HG02840 (cell line): ENCODE results near the gene PCED1B.
A peak's percentile ranks its signal among the peaks of the same experiment; 100 is the strongest.
"Not testable (repeated sequence)": the region's sequence is repeated elsewhere in the genome, so short reads cannot be mapped to it uniquely, and the experiment has no call there.

Experiments
- ATAC-seq: cut with Tn5 transposase; IDR thresholded peaks from one replicate; pipeline ENCODE4 v1.9.1; 2021; ENCODE audit warnings: mild to moderate bottlenecking, moderate library complexity, moderate number of reproducible peaks; ENCODE audit not compliant: unreplicated experiment, low FRiP score

PCED1B gene

DNA sequence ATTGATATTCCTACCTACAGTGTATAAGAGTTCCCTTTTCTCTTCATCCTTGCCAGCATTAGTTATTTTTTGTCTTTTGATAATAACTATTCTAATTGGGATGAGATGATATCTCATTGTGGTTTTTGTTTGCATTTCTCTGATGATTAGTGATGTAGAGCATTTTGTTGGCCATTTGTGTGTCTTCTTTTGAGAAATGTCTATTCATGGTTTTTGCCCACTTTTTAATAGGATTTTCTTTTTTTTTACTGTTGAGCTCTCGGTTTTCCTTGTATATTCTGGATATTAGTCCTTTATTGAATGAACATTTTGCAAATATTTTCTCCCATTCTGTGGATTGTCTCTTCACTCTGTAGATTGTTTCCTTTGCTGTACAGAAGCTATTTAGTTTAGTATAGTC, 79.9 kb downstream of the PCED1B start:
- ATAC-seq: no peak

DNA sequence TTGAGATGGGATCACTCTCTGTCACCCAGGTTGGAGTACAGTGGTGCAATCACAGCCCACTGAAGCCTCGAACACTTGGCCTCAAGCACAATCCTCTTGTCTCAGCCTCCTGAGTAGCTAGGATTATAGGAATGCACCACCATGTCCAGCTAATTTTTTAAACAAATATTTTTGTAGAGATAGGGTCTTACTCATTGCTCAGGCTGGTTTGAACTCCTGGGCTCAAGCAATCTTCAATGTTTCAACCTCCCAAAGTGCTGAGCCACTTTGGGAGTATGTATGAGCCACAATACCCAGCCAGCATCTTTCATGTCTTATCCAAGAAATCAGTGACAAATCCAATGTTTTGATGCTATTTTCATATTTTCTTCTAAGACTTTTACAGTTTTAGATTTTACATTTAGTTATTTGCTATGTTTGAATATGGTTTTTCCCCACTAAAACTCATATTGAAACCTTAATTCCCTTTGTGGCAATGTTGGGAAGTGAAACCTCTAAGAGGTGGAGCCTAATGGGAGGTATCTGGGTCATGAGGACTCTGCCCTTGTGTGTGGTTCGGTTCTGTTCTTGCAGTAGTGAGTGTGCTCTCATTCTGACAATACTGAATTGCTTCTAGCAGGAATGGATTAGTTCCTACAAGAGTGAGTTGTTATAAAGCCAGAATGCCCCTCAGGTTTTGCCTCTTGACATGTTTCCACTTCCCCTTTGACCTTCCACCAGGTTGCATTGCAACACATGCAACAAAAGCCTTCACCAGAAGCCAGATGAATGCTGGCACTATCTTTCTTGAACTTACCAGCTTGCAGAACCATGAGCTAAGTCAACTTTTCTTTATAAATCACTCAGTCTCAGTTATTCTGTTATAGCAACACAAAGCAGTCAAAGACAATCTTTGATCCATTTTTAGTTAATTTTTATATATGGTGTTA, 81.2 kb downstream of the PCED1B start:
- ATAC-seq: no peak

DNA sequence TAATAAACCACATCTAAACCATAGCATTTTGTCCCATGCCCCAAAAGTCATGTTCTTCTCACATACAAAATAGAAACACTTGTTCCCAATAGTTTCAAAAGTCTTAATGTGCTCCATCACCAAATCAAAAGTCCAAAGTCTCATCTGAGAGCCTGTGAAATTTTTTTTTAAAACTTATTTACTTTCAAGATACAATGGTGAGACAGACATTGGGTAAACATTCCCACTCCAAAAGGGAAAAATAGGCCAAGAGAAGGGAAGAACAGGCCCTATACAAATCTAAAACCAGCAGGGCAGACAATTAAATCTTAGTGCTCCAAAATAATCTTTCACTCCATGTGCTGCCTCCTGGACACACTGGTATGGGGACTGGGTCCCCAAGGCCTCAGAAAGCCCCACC, 84.7 kb downstream of the PCED1B start:
- no peak for ATAC-seq

- ATAC-seq: no peak
Observed at GRCh38 chr12:47164724-47165439, 85.5 kb downstream of the PCED1B start.

DNA sequence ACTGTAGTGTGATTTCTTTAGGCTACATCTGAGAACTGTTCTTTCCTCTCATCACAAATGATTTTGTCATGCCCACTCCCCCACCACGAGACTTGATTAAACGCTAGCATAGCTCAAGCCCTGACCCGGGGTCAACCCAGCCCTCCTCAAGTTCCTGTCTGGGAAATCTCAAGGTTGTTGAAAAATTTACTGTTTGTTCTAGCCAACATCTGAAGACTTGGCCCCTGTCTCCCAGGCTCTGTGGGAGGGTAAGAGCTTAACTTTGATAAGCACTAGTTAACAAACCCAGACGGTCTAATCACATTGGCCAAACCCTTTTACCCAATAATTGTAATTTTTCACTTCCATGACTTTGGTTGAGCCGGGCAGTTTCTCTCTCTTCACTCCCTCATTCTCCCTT, 86.5 kb downstream of the PCED1B start:
- ATAC-seq: no peak

DNA sequence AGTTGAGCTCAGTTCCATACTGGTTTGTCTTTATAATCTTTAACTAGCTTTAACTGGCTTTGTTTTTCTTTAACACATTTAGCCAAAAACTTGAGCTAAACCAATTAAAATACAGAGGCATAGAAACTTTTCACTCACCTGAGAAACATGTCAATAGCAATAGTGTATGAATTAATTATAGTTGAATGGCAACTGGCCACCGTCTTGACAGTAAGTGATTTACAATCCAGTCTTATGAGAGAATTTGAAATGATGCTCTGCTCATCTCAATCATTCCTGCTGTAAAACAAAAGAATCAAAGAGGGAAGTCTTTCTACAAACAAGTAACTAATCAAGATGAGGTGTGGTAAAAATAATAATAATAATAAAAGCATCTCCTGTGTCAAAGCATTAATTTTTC, 86.9 kb downstream of the PCED1B start:
- no peak for ATAC-seq

- ATAC-seq: not testable (repeated sequence)
Observed at GRCh38 chr12:47170281-47170680, 90.9 kb downstream of the PCED1B start.

DNA sequence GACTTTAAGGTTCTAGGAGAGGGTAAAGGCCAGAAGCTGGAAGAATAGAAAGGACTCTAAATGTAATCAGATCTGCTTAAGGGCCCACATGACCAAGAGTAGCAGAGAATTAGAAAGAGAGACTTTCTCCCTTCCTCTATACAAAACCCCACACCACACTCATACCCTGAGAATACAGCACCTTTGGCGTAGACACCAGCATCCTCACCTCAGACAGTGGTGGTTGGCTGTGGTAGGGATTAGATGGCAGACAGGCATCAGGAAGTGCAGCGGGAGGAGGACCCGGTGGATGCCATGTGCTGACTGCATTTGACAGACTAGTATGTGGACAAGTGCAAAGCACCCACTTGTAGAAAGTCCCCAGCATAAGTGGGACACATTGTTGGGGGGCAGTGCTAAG, 98.6 kb downstream of the PCED1B start:
- no peak for ATAC-seq

GRCh38 chr12:47182164-47182938, 102.9 kb downstream of the PCED1B start:
- peak; percentile 72 for ATAC-seq

- ATAC-seq: no peak
Observed at GRCh38 chr12:47184229-47184628, 104.8 kb downstream of the PCED1B start.

GRCh38 chr12:47184813-47185212, 105.4 kb downstream of the PCED1B start:
- no peak for ATAC-seq

DNA sequence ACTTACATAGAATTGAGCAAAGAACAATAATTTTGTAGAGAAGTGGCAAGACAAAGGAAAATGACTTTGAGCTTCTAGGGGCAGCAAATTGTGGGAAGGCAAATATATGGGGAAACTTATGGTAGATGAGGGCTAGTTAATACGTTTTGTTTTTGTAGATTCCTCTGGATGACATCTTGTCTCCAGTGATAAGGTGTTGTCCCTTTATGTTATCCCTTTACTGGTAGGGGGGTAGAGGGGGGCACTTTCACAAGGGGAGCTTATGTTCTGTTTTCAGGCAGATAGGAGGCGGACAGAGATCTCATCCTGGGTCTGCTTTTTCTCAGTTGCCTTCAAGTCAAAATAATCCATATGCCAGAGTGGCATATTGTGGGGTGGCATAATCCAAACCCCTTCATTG, 106.8 kb downstream of the PCED1B start:
- no peak for ATAC-seq

DNA sequence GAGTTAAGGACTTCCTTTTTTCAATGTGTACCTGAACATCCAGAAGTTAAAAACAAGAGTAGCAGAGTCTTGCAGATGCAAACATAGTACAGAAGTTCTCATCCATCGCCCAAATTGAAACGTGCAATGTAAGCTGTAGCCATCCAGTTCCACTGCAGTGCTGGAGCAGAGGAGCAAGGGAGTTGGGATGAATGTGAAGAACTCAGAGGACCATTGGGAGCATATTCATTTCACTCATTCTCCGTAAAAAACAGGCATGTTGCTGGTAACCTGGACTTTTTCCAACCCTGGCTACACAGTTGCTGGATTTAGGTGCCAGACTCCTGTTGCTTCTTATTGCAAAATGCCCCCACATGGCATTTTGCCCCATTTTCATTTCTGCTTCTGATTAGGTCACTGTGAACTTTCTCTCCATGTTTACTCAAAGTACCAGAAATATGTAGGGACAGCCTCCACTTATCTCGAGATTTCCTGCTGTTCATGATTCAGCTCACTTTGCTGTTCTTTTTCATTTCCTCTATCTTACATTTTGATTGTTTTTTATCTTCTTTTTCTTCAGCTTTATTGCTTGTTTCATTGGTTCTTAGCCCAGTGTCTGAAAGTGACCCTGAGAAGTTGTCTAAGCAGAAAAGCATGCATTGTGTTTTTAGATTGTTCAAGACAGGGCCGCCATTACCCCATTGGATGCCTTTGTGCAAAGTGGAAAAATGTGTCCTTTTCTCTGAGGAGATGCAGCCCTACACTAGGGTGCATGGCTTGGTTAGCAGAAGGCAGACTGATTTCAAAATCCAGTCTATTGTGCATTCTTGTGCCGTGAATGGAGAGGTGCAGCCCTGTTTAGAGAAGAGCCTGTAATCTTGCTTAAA, 109.4 kb downstream of the PCED1B start:
- ATAC-seq: no peak

- ATAC-seq: no peak
Observed at GRCh38 chr12:47189728-47190127, 110.3 kb downstream of the PCED1B start.

DNA sequence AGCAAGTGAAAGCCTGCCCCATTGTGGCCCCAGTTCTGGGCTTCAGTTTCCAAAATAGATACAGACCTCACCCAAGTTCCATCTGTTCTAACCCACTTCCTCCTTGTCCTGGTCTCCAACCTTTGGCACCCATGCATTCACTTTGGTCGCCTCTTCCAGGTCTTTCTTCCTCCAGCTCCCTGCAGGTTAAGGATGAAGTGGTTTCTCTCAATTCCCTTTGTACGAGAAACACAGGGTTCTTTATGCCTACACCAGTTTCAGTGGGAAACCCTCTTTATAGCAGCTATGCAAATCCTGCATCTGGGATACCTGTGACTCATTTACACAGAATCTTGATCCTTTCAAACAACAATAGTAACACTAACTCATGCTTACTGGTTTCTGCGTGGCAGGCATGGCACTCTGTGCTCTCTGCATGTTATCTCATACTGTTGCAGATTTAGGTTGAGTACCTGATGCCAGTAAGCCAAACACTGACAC, 110.9 kb downstream of the PCED1B start:
- no peak for ATAC-seq

DNA sequence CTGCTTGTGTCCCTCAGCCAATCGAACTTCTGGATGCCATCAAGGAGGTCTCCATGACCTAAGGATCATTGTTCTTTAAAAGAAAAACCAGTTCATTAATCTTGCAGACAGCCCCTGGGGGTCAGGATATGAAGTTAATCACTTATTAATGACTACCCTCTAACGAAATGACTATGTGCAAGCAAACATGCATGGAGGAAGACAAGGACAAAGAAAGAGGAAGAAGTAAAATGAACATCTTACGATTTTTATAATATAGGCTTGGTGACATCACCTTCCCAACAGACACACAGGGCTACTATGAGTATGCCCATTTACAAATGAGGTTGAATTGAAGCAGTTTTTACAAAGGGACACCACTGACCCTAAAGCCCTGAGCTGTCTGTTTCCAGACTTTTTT, 111.5 kb downstream of the PCED1B start:
- no peak for ATAC-seq

- no peak for ATAC-seq
Observed at GRCh38 chr12:47192051-47192450, 112.6 kb downstream of the PCED1B start.

DNA sequence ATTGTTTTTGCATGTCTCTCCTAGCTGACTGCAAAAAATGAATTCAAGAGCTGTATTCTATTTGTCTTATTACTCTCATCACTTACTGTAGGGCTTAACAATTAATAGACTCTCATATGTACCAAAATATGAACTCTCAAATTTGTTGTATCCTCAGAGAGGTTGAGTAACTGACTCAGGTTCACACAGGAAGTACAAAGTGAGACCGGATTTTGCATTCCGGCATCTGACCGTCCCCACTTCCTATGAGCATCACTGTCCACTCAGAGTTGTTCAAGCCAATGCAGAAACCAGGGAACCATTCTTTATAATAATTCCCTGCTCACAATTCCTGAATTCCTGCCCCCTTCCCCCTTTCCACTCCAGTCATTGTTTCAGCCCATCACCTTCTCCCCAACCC, 113.6 kb downstream of the PCED1B start:
- no peak for ATAC-seq

- no peak for ATAC-seq
Observed at GRCh38 chr12:47194501-47194900, 115.1 kb downstream of the PCED1B start.

GRCh38 chr12:47200446-47200845, 121.0 kb downstream of the PCED1B start:
- no peak for ATAC-seq
